ENCODE measurements around the gene MTNR1B. TPM values are rescaled to one million over a fixed set of nuclear protein-coding genes. Genes with fewer than 3 reads are reported as not detected.

MTNR1B gene
- total and polyA plus RNA-seq, 10 of the 15 experiments (the other 5 are each of a cell fraction or from before 2014, with no cell fraction given) = not detected

DNA sequence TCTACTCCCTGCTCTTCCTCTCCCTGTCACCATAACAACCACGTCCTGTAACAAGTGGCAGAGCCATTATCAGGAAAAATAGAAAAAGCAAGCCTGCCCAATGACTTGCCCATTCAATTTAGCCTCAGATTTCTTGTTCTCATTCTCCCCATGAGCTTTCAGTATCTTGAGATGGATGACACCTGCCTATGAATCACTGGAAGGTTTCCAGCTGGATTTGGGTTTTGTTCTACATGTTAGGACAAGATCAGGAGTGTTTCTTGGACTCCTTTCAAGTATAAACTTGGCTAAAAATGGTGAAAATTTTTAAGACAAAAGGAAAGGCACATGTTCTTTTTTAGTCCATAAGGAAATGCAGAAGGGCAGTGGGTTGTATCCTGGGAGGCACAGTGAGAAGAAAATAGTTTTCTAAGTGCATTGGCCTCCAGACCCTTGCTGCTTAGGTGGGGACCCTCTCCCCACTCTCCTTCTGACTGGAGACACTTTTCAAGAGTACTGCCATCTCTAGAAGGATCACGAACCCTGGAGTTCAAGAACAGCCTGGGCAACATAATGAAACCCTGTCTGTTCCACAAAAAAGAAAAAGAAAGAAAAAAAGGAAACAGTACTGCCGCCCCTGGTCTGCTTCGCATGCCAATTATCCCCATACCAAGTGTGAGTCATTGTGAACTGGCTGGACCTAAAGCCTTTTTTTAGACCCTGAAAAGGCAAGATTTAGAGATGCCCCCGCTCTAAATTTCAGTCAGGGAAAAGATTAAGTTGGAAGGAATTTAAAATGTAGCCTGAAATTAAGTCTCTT, 51.0 kb downstream of the MTNR1B start:
- no peaks in the 10 kb centered on the region for H3K9me3 ChIP-seq (replicated peaks; ENCODE audit: control insufficient read depth, insufficient read depth, low read length)
- FAIRE-seq = no peak
- no peak for DNase-seq (ENCODE audit: low read depth, low spot score)
- H3K4me1 ChIP-seq (ENCODE audit: control insufficient read depth, insufficient read depth, low read length) = no peaks in the 10 kb centered on the region
- BruUV-seq (replicated peaks) = no TSS peak
- H3K36me3 ChIP-seq (ENCODE audit: control insufficient read depth in 2 of 2, insufficient read depth in 2 of 2, low read length in 1 of 2) = no peaks in the 10 kb centered on the region
- no peaks in the 10 kb centered on the region; a peak in 1 of 4 replicates for H3K27me3 ChIP-seq (replicated peaks in 1 of 2; ENCODE audit: control insufficient read depth in 2 of 2, insufficient read depth in 2 of 2, low read length in 1 of 2)
- POLR2A ChIA-PET = no interaction called here
- 0% methylated on average over 5 of the region's 5 CpGs for WGBS (ENCODE audit: insufficient coverage, insufficient replicate concordance, low lambda C conversion rate, missing lambda C conversion rate)
- H3K27ac ChIP-seq (ENCODE audit: control insufficient read depth, insufficient read depth) = no peak overlapping the region
- no peak overlapping the region for H3K4me3 ChIP-seq
- peak; percentile 40; the same call in 2 of the 3 replicates for ATAC-seq
- intact Hi-C loops (cut with micrococcal nuclease; ENCODE audit: unreplicated experiment) = no loop called here
- H3K4me2 ChIP-seq (ENCODE audit: control insufficient read depth, insufficient read depth) = no peak overlapping the region
- RAD21 ChIA-PET (ENCODE audit: unreplicated experiment) = no interaction called here
- in situ Hi-C loops (cut with MboI) = no loop called here
- CTCF ChIA-PET = no interaction called here
- H2AFZ ChIP-seq (ENCODE audit: control insufficient read depth, low read depth, low read length) = no peak overlapping the region
- no peaks in the 10 kb centered on the region for H4K20me1 ChIP-seq (ENCODE audit: control insufficient read depth, insufficient read depth)
- no peak for TF ChIP-seq ZBTB33 (IDR thresholded peaks at IDR 0.05)
- TF ChIP-seq, protein P1, sequence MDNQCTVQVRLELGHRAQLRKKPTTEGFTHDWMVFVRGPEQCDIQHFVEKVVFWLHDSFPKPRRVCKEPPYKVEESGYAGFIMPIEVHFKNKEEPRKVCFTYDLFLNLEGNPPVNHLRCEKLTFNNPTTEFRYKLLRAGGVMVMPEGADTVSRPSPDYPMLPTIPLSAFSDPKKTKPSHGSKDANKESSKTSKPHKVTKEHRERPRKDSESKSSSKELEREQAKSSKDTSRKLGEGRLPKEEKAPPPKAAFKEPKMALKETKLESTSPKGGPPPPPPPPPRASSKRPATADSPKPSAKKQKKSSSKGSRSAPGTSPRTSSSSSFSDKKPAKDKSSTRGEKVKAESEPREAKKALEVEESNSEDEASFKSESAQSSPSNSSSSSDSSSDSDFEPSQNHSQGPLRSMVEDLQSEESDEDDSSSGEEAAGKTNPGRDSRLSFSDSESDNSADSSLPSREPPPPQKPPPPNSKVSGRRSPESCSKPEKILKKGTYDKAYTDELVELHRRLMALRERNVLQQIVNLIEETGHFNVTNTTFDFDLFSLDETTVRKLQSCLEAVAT (IDR thresholded peaks at IDR 0.05) = no peak
- no peak for TF ChIP-seq RUNX3 (IDR thresholded peaks at IDR 0.05; ENCODE audit: low read length)
- TF ChIP-seq NR2C1 (IDR thresholded peaks at IDR 0.05) = no peak
- TF ChIP-seq CUX1 (IDR thresholded peaks at IDR 0.05; ENCODE audit: insufficient replicate concordance, low read depth, low read length) = no peak
- TF ChIP-seq GATAD2B (conservative IDR thresholded peaks at IDR 0.05; ENCODE audit: low read depth) = no peak
- TF ChIP-seq PAX5 (IDR thresholded peaks at IDR 0.05; ENCODE audit: borderline replicate concordance, low read depth, low read length) = no peak
- TF ChIP-seq BCL11A (IDR thresholded peaks at IDR 0.05; ENCODE audit: low read depth, low read length) = no peak
- TF ChIP-seq PAX8 (IDR thresholded peaks at IDR 0.05) = no peak
- no peak for TF ChIP-seq SREBF1 (IDR thresholded peaks at IDR 0.05; ENCODE audit: low read length)
- no peak for TF ChIP-seq RAD51 (IDR thresholded peaks at IDR 0.05)
- TF ChIP-seq HDGF (IDR thresholded peaks at IDR 0.05) = no peak
- TF ChIP-seq BCLAF1 (IDR thresholded peaks at IDR 0.05) = no peak
- no peak overlapping the region for H3K9ac ChIP-seq (ENCODE audit: control insufficient read depth, insufficient read depth, low read length)
- SMC1A ChIA-PET (ENCODE audit: uncharacterized antibody, unreplicated experiment) = no interaction called here
- H3K79me2 ChIP-seq (ENCODE audit: control insufficient read depth, insufficient read depth, low read length) = no peaks in the 10 kb centered on the region
